IMR-90 (cell line): ENCODE measurements around the gene SSBP3.

Experiments used
- BHLHE40 ChIP-seq: fragments of 150-350 bp; IDR thresholded peaks from 2 replicates; pipeline ENCODE4 v1.6.1; 2016; ENCODE audit warnings: mild to moderate bottlenecking, low read depth, low read length
- CEBPB ChIP-seq: IDR thresholded peaks from 2 replicates; pipeline ENCODE4 v1.6.1; 2012; ENCODE audit warnings: low read depth, low read length, improper control_type of control experiment
- CTCF ChIP-seq: conservative IDR thresholded peaks from 2 replicates; pipeline ENCODE4 v1.5.1; 2012; ENCODE audit warnings: mild to moderate bottlenecking, low read depth, low read length, improper control_type of control experiment
- FOS ChIP-seq: fragments of 150-350 bp; IDR thresholded peaks from 2 replicates; pipeline ENCODE4 v1.6.1; 2016; ENCODE audit warnings: low read depth, low read length
- NFE2L2 ChIP-seq: fragments of 150-350 bp; IDR thresholded peaks from 2 replicates; pipeline ENCODE4 v1.6.1; 2016; ENCODE audit warnings: low read depth, mild to moderate bottlenecking, low read length
- POLR2A ChIP-seq: IDR thresholded peaks from 2 replicates; pipeline ENCODE4 v1.6.1; 2012; ENCODE audit warnings: mild to moderate bottlenecking, low read depth, low read length
- RAD21 ChIP-seq: IDR thresholded peaks from 2 replicates; pipeline ENCODE4 v1.6.1; 2012; ENCODE audit warnings: low read length, improper control_type of control experiment
- RFX5 ChIP-seq: IDR thresholded peaks from 2 replicates; pipeline ENCODE4 v1.8.0; 2012; ENCODE audit warnings: low read depth, mild to moderate bottlenecking, low read length, moderate library complexity
- SMC3 ChIP-seq: fragments of 150-350 bp; IDR thresholded peaks from 2 replicates; pipeline ENCODE4 v1.6.1; 2016; ENCODE audit warnings: low read depth, mild to moderate bottlenecking, antibody characterized with exemption, low read length, moderate library complexity

- no peak for TF ChIP-seq RFX5
- TF ChIP-seq RAD21: no peak
- no peak for TF ChIP-seq POLR2A
- no peak for TF ChIP-seq CTCF
- TF ChIP-seq FOS: no peak
- no peak for TF ChIP-seq NFE2L2
- TF ChIP-seq BHLHE40: no peak
- TF ChIP-seq CEBPB: no peak
- TF ChIP-seq SMC3: no peak
Measured at GRCh38 chr1:54359393-54360162, 46.6 kb downstream of the SSBP3 start.
